ENCODE data around the gene DDC.

GRCh38 chr7:50488379-50488778, 76.8 kb downstream of the DDC start:
- TF ChIP-seq ZNF8 (CRISPR knock-in tag; IDR thresholded peaks at IDR 0.05) = no peak
- TF ChIP-seq CREB5 (CRISPR knock-in tag; IDR thresholded peaks at IDR 0.05; ENCODE audit: low read depth) = no peak
- TF ChIP-seq ZFP30 (CRISPR knock-in tag; IDR thresholded peaks at IDR 0.05) = no peak
- TF ChIP-seq TSHZ2 (CRISPR knock-in tag; IDR thresholded peaks at IDR 0.05) = no peak
- TF ChIP-seq TCF4 (CRISPR knock-in tag; IDR thresholded peaks at IDR 0.05; ENCODE audit: borderline replicate concordance) = no peak
- no peak for TF ChIP-seq SNAI2 (CRISPR knock-in tag; IDR thresholded peaks at IDR 0.05)
- TF ChIP-seq CSRNP3 (CRISPR knock-in tag; IDR thresholded peaks at IDR 0.05) = no peak
- TF ChIP-seq ZFP3 (CRISPR knock-in tag; IDR thresholded peaks at IDR 0.05) = no peak
- no peak for TF ChIP-seq GLIS3 (CRISPR knock-in tag; IDR thresholded peaks at IDR 0.05)
- no peak for TF ChIP-seq ZNF565 (CRISPR knock-in tag; conservative IDR thresholded peaks at IDR 0.05; ENCODE audit: low read depth)
- TF ChIP-seq PATZ1 (CRISPR knock-in tag; IDR thresholded peaks at IDR 0.05; ENCODE audit: borderline replicate concordance) = no peak
